Measurements from ENCODE around the gene IGLL1.

DNA sequence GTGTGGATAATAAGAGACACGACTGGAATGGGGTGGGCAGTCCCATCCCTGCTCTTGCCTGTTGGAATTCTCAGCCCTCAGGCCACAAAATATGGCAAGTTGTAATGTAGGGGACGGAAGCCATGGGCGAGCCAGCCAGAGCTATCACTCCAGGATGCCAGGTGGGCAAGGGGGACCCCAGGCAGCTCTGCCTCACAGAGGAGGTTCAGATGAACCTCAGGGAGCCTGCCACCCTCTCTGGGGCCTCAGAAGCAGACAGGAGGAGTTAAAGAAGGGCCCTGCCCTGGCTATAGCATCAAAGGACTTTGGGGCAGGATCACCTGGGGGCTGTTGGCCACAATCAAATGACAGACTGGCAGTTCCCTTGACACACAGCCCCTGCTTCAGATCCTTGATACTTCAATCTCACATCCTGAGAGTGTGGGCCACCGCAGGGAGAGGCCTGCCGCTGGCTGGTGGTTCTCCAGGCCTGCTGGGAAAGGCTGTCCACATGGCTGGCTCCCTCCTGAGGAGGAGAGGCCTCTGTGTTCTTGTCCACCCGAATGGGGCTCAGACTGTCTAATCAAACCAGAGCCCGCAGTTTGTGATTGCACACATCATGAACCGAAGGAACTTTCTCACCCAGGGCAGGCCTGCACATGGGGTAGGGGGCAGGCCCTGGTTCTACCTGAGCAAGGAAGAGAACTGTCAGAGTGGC lies 31.4 kb downstream of the IGLL1 start:
- no peak for TF ChIP-seq POLR2A (IDR thresholded peaks at IDR 0.05)
- TF ChIP-seq, protein P1, sequence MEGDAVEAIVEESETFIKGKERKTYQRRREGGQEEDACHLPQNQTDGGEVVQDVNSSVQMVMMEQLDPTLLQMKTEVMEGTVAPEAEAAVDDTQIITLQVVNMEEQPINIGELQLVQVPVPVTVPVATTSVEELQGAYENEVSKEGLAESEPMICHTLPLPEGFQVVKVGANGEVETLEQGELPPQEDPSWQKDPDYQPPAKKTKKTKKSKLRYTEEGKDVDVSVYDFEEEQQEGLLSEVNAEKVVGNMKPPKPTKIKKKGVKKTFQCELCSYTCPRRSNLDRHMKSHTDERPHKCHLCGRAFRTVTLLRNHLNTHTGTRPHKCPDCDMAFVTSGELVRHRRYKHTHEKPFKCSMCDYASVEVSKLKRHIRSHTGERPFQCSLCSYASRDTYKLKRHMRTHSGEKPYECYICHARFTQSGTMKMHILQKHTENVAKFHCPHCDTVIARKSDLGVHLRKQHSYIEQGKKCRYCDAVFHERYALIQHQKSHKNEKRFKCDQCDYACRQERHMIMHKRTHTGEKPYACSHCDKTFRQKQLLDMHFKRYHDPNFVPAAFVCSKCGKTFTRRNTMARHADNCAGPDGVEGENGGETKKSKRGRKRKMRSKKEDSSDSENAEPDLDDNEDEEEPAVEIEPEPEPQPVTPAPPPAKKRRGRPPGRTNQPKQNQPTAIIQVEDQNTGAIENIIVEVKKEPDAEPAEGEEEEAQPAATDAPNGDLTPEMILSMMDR (IDR thresholded peaks at IDR 0.05 in 8 of 11, conservative IDR thresholded peaks at IDR 0.05 in 3 of 11), result no peak
- no peak for TF ChIP-seq POLR2AphosphoS5 (IDR thresholded peaks at IDR 0.05)

All from spleen (tissue), 7 donors.